HAP-1 (cell line): ENCODE data around the gene KDM4B.
A peak's percentile ranks its signal among the peaks of the same experiment; 100 is the strongest.

Experiments
- DNase-seq, 2 experiments: peaks; one replicate each; pipeline ENCODE4 v3.0.0-alpha.2; 2016 to 2020; ENCODE audit warnings: low spot score in 2 of 2
- H3K27me3 ChIP-seq: fragments of 250-450 bp; sonication (Bioruptor Pico); 2 replicates; pipeline ENCODE4 v1.5.1; 2020; ENCODE audit warnings: low read depth, mild to moderate bottlenecking, moderate library complexity
- H3K36me3 ChIP-seq: fragments of 250-450 bp; sonication (Bioruptor Pico); replicated peaks from 2 replicates; pipeline ENCODE4 v1.5.1; 2020; ENCODE audit warnings: mild to moderate bottlenecking
- H3K4me1 ChIP-seq: fragments of 250-450 bp; sonication (Bioruptor Pico); 2 replicates; pipeline ENCODE4 v1.5.1; 2020; ENCODE audit warnings: mild to moderate bottlenecking
- H3K4me3 ChIP-seq: fragments of 250-450 bp; sonication (Bioruptor Pico); 2 replicates; pipeline ENCODE4 v1.5.1; 2020; ENCODE audit warnings: mild to moderate bottlenecking, moderate library complexity
- H3K9me3 ChIP-seq: fragments of 250-450 bp; sonication (Bioruptor Pico); 2 replicates; pipeline ENCODE4 v1.5.1; 2020; ENCODE audit warnings: mild to moderate bottlenecking, moderate library complexity
- in situ Hi-C: fragments of 300-500 bp; cut with MboI; formaldehyde crosslinking; loops from 3 replicates; pipeline ENCODE4 v1.14.3; 2020; ENCODE audit warnings: low sequenced_read_pairs, inconsistent platforms, mixed read lengths

KDM4B gene

GRCh38 chr19:5031231-5032100 lies 62.6 kb downstream of the KDM4B start:
- H3K27me3 ChIP-seq, result no peaks in the 10 kb centered on the region
- peaks cover 3% of the 10 kb centered on the region; the same call in 1 of the 2 replicates for H3K4me1 ChIP-seq
- H3K9me3 ChIP-seq, result no peaks in the 10 kb centered on the region
- H3K36me3 ChIP-seq, result peaks cover 18% of the 10 kb centered on the region
- H3K4me3 ChIP-seq, result no peak overlapping the region
- in situ Hi-C loops, result loop anchor here (5.0 to 10.0 kb wide), 2 partner anchors 224 to 543 kb away; no protein-coding TSS in a partner anchor
- peak; percentile 57 to 92 for DNase-seq

GRCh38 chr19:5032101-5032967 lies 63.4 kb downstream of the KDM4B start:
- no peaks in the 10 kb centered on the region for H3K27me3 ChIP-seq
- H3K9me3 ChIP-seq, result no peaks in the 10 kb centered on the region
- peaks cover 18% of the 10 kb centered on the region for H3K36me3 ChIP-seq
- in situ Hi-C loops, result loop anchor here (5.0 to 10.0 kb wide), 2 partner anchors 225 to 542 kb away; no protein-coding TSS in a partner anchor
- peaks cover 3% of the 10 kb centered on the region; the same call in 1 of the 2 replicates for H3K4me1 ChIP-seq
- no peak for DNase-seq
- H3K4me3 ChIP-seq, result no peak overlapping the region

- H3K27me3 ChIP-seq, result no peaks in the 10 kb centered on the region
- H3K4me3 ChIP-seq, result no peak overlapping the region
- no peak for DNase-seq
- peaks cover 3% of the 10 kb centered on the region; the same call in 1 of the 2 replicates for H3K4me1 ChIP-seq
- peaks cover 19% of the 10 kb centered on the region for H3K36me3 ChIP-seq
- no peaks in the 10 kb centered on the region for H3K9me3 ChIP-seq
- in situ Hi-C loops, result loop anchor here (10.0 kb wide), 1 partner anchor 540 kb away; no protein-coding TSS in a partner anchor
These were observed 66.3 kb downstream of the KDM4B start for GRCh38 chr19:5035105-5035761.

- no peaks in the 10 kb centered on the region for H3K9me3 ChIP-seq
- H3K4me3 ChIP-seq, result no peak overlapping the region
- no peaks in the 10 kb centered on the region for H3K27me3 ChIP-seq
- peaks cover 23% of the 10 kb centered on the region for H3K36me3 ChIP-seq
- peaks cover 3% of the 10 kb centered on the region; the same call in 1 of the 2 replicates for H3K4me1 ChIP-seq
- no peak for DNase-seq
- in situ Hi-C loops, result loop anchor here (10.0 kb wide), 1 partner anchor 539 kb away; no protein-coding TSS in a partner anchor
These were observed 67.1 kb downstream of the KDM4B start for GRCh38 chr19:5035793-5036697.

GRCh38 chr19:5036698-5037563 lies 68.0 kb downstream of the KDM4B start:
- no peaks in the 10 kb centered on the region for H3K4me1 ChIP-seq
- H3K36me3 ChIP-seq, result peaks cover 23% of the 10 kb centered on the region
- DNase-seq, result no peak
- H3K27me3 ChIP-seq, result no peaks in the 10 kb centered on the region
- no peak overlapping the region for H3K4me3 ChIP-seq
- in situ Hi-C loops, result loop anchor here (10.0 kb wide), 1 partner anchor 538 kb away; no protein-coding TSS in a partner anchor
- no peaks in the 10 kb centered on the region for H3K9me3 ChIP-seq

- H3K9me3 ChIP-seq, result no peaks in the 10 kb centered on the region
- no peaks in the 10 kb centered on the region for H3K4me1 ChIP-seq
- H3K36me3 ChIP-seq, result peaks cover 20% of the 10 kb centered on the region
- H3K4me3 ChIP-seq, result no peak overlapping the region
- in situ Hi-C loops, result loop anchor here (10.0 kb wide), 1 partner anchor 537 kb away; no protein-coding TSS in a partner anchor
- no peak for DNase-seq
- H3K27me3 ChIP-seq, result no peaks in the 10 kb centered on the region
These were observed 69.0 kb downstream of the KDM4B start for GRCh38 chr19:5037936-5038335.

- Histone ChIP-seq H3K9me3 (no peaks in the 10 kb centered on the region), H3K4me1 (no peaks in the 10 kb centered on the region), H3K27me3 (no peaks in the 10 kb centered on the region), H3K36me3 (peaks cover 12% of the 10 kb centered on the region), H3K4me3 (no peak overlapping the region)
- peak; percentile 10 to 53 for DNase-seq
- in situ Hi-C loops, result loop anchor here (10.0 kb wide), 1 partner anchor 536 kb away; no protein-coding TSS in a partner anchor
These were observed 69.8 kb downstream of the KDM4B start for GRCh38 chr19:5038631-5039271.

GRCh38 chr19:5039642-5040543 lies 71.0 kb downstream of the KDM4B start:
- no peak overlapping the region for H3K4me3 ChIP-seq
- in situ Hi-C loops, result loop anchor here (10.0 kb wide), 1 partner anchor 535 kb away; no protein-coding TSS in a partner anchor

GRCh38 chr19:5040544-5041167 lies 71.7 kb downstream of the KDM4B start:
- Histone ChIP-seq H3K27me3 (no peaks in the 10 kb centered on the region), H3K4me1 (no peaks in the 10 kb centered on the region), H3K9me3 (no peaks in the 10 kb centered on the region), H3K36me3 (peaks cover 5% of the 10 kb centered on the region; the same call in 1 of the 2 replicates), H3K4me3 (no peak overlapping the region)
- in situ Hi-C loops, result no loop called here
- DNase-seq, result no peak

More at GRCh38 chr19:5039642-5040543, 71.0 kb downstream of the KDM4B start:
- Histone ChIP-seq H3K27me3 (no peaks in the 10 kb centered on the region), H3K9me3 (no peaks in the 10 kb centered on the region), H3K36me3 (peaks cover 5% of the 10 kb centered on the region; the same call in 1 of the 2 replicates), H3K4me1 (no peaks in the 10 kb centered on the region)
- DNase-seq, result no peak

- no peak for DNase-seq
- peaks cover 5% of the 10 kb centered on the region; the same call in 1 of the 2 replicates for H3K36me3 ChIP-seq
- H3K4me1 ChIP-seq, result no peaks in the 10 kb centered on the region
- no peak overlapping the region for H3K4me3 ChIP-seq
- H3K9me3 ChIP-seq, result no peaks in the 10 kb centered on the region
- in situ Hi-C loops, result no loop called here
- no peaks in the 10 kb centered on the region for H3K27me3 ChIP-seq
These were observed 72.4 kb downstream of the KDM4B start for GRCh38 chr19:5041168-5041912.
